HG02678 (cell line): ENCODE data around the gene MYO3B.
A peak's percentile ranks its signal among the peaks of the same experiment; 100 is the strongest.

Experiments used
- ATAC-seq: cut with Tn5 transposase; IDR thresholded peaks from one replicate; pipeline ENCODE4 v1.9.1; 2021; ENCODE audit warnings: mild to moderate bottlenecking, moderate library complexity; ENCODE audit not compliant: unreplicated experiment

The MYO3B gene

DNA sequence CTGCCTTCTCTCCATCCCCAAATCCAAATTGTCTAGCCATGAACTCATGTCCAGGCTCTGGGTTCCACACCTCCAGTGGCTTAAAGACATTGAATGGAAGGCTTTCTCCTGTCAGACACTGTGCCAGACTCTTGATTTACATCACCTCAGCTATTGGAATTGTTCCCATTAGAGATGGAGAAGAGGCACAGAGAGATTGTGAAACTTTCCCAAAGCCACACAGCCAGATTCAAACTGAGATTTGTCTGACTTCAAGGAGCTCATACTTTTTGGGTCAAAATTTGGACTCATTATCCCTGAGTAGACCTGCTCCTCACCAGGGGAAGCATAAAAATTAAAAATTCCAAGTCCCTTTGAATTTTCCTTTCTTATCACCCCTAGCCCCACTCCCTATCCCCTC lies 18.9 kb upstream of the MYO3B start:
- no peak for ATAC-seq

GRCh38 chr2:170161516-170162270 lies 16.3 kb upstream of the MYO3B start:
- ATAC-seq: no peak

GRCh38 chr2:170162271-170162632 lies 15.7 kb upstream of the MYO3B start:
- ATAC-seq: no peak

GRCh38 chr2:170163411-170164065 lies 14.4 kb upstream of the MYO3B start:
- ATAC-seq: no peak

DNA sequence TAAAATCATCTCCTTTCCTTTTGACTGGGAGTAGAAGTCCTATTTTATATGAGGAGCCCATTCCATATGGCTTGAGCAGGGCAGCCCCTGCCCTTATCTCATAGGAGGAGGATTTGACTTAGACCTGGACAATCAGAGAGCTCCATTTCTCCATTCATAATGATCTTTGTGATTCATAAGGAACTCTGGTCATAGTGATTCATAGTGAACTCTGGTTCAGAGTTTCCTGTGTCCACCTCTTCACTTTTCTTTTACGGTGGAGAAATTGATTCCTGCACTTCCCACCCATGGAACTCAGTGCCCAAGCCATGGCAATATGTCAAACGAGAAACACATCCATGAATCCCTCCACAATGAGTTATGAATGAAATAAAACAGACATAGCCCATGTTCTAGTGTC lies 12.8 kb upstream of the MYO3B start:
- ATAC-seq: no peak

GRCh38 chr2:170166735-170167134 lies 11.2 kb upstream of the MYO3B start:
- no peak for ATAC-seq

DNA sequence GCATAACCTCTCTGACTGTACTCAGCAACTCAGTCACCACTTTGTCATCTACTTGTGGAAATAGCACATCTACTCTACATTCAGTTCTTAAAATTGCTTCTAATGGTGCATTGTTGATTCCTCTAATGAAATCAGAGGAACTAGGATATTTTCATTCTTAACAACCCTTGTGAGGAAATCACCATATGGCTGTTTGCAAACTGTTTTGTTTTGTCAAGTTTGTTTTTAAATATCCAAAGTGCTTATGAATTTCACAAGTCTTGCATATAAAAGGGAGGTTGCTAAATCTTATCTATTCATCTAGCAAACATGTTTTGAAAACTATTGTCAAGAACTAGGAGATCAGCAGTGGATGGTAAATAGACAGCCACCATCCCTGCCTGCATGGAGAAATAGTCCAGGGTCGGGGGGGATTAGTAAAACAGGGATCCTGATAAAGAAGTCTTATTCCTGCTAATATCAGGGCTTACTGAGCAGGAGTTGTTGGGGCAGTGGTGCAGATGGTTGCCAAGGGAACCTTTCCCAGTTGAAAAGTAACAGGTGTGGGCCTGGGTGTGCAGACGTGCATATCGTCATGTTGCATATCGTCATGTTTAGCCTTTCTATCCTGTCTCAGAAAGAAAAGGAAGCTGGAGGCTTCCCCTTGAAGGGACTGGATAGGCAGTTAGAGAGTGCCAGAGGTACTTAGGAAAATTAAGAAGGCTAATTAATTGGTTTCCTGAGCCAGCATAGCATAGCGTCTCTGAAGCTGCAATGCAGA lies 7.5 kb upstream of the MYO3B start:
- no peak for ATAC-seq

DNA sequence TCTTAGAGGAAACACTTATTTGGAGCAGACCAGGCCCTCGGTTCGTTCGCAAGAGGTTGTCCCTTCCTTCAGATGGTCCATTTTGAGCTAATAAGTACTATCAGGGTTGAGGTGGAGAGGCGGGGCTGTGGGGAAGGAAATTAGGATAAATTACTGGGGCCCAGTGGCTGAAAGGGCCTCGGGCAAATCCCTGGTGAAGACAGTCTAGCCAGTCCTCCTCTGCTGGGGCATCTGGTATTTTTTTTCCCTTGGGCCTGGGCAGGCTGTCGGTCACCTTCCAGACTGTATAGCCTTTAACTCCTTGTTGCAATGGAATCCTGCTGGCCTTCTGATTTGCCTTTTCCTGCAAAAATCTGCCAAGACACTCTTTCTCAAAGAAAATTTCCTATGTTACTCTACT lies 1.7 kb upstream of the MYO3B start:
- no peak for ATAC-seq

DNA sequence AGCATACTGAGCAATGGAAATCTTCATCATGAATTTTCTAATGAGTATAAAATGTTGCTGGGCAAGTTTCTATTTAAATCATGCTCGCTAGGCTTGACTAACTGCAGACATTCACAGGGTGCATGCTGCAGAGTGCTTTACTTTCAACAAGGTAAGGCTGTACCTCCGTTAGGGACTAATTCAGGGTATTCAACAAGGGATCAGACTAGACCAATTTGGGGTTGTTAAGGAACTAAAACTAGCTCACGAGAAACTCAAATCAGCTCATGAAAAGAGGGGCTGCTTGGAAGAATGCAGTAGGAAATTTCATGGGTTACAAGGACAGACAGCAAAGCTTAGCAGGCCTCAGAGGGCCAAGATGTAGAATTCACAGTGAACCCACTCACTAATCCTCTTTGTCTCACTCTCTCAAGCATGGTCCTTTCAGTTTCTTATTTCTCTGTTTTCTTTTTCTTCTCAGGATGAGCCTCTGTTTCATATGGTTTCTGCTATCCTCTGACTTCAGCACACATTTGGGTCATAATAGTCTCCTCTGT lies 2.2 kb downstream of the MYO3B start:
- ATAC-seq: peak; percentile 80

GRCh38 chr2:170181602-170182001 lies 3.7 kb downstream of the MYO3B start:
- ATAC-seq: no peak

- ATAC-seq: no peak
Measured at GRCh38 chr2:170185319-170185718, 7.4 kb downstream of the MYO3B start.

GRCh38 chr2:170189757-170190156 lies 11.8 kb downstream of the MYO3B start:
- ATAC-seq: no peak

- ATAC-seq: no peak
Measured at GRCh38 chr2:170190172-170190571, 12.2 kb downstream of the MYO3B start.

- ATAC-seq: no peak
Measured at GRCh38 chr2:170191166-170191866, 13.4 kb downstream of the MYO3B start.

DNA sequence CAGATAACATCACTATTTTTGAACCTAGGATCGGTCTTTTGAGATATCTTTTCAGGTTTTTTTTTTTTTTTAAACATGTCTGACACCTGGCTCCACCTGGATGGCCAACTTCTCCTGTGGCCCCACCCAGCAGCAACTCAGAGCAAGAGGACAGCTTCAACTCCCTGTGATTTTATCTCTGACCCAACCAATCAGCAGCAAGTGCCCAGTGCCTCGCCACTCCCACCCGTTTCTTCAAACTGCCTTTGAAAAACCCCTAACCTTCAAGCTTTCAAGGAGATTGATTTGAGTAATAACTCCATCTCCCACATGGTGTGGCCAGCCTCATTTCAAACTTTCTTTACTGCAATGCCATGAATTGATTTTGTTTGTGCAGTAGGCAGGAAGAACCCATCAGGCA lies 19.0 kb downstream of the MYO3B start:
- ATAC-seq: no peak

GRCh38 chr2:170201275-170201674 lies 23.3 kb downstream of the MYO3B start:
- no peak for ATAC-seq

GRCh38 chr2:170201734-170202393 lies 23.9 kb downstream of the MYO3B start:
- peak; percentile 73 for ATAC-seq

- no peak for ATAC-seq
Measured at GRCh38 chr2:170202437-170202836, 24.5 kb downstream of the MYO3B start.

- no peak for ATAC-seq
Measured at GRCh38 chr2:170204298-170204951, 26.5 kb downstream of the MYO3B start.

DNA sequence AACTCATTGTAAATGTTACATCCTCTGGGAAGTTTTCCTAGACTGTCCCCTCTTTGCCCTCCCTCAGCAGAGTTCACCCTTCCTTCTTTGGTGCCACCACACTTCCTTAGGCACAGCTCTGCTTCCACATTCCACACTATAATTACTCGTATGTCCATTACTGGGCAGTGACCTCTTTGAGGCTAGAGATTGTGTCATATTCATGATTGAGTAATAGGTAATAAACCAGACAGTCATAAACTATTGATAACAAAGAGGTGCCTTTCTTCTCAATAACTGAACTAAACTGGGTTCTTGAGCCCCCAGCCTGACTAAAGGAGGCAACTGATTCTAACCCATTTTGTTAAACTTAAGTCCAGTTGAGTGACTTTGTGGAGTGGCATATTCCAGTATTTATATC lies 28.3 kb downstream of the MYO3B start:
- ATAC-seq: no peak
